Retinal pigment epithelial cell (primary cell): Measurements from ENCODE around the gene ZNF138.

ENCODE experiments used
- DNase-seq: peaks from one replicate; pipeline ENCODE4 v3.0.0-alpha.2; 2010; ENCODE audit warnings: low read depth
- H3K4me3 ChIP-seq: 2 replicates; pipeline ENCODE4 v1.5.1; 2011; ENCODE audit warnings: mild to moderate bottlenecking, low read length, control low read depth, moderate library complexity
- CTCF ChIP-seq: conservative IDR thresholded peaks from 2 replicates; pipeline ENCODE4 v1.5.1; 2011; ENCODE audit warnings: low read depth, low read length, control low read depth, inconsistent platforms

ZNF138 gene

DNA sequence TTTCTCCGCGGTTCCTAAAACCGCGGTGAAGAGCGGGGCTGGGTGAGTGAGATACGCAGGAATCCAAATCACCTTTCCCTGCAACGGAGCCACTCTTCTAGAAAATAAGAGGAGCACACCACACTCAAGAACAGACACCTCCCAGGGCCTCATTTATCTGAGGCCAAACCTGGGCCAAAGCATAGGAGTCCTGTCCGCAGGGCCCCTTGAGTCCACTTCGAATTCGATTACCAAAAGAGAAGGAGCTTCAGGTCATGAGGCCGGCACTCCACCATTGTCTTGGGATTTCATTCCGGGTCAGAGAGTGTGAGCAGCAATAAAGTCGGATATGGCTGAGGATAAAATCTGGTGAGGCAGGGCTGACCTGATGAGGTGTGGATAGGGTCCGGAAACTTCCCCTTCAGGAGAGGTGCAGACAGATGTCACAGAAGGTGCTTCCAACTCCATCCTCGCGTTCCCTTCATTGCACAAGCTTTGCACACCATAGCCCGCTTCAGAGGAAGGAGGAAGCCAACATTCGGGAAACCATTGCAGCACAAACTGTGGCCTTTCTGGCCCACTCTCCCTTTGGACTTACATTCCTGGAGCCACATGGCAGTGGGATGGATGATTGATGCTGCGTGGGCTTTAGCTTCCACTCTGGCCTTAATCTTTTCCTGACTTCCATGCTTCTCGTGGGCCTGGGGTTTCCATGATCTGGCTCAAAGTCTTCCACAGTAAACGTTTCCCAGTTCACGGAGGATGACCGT is 81.6 kb downstream of the ZNF138 start:
- DNase-seq = no peak
- H3K4me3 ChIP-seq = no peak overlapping the region
- TF ChIP-seq CTCF = no peak

DNA sequence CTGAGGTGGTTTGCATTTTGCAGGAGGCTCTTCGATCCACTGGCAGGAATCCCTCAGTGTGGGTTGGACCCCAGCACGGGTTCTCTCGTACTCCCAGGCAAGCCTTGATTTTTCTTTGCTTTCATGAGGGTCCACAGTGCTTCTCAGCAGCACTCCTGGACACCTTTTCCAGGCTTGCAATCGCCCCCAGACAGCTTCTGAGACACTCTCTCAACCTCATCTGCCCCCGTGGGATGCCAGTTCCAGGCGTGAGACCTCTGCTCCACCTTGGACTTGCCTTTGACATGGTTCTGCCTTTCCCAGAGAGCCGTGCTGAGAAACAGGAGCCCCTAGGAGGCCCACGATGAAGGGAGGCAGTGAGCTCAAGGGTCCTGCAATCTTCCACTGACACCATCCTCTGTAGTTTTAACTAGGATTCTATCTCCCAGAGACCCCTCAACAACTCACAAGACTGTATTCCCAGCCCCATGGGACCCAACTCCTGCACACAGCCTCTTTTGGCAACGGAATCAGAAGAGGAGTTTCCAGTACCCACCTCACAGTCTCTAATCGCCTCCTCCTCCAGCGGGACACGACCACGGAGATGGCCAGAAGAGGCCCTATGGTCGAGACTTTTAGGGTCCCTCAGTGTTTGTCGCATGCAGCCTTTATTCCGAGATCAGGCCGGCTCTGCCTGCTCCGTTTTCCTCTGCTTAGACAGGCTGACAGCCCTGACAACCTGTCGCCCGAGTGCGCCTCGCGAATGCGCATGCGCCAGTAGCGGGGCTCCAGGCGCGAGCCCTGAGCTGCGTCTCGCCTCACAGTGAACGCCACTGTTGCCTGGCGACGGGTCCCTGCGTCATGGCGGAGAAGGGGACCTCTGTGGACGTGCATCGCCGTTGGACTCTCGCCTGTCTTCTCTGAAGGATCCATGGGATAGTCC is 82.8 kb downstream of the ZNF138 start:
- no peak for TF ChIP-seq CTCF
- H3K4me3 ChIP-seq = peak overlapping the region; percentile 52
- no peak for DNase-seq

- H3K4me3 ChIP-seq = peak overlapping the region; percentile 52
- no peak for DNase-seq
- TF ChIP-seq CTCF = no peak
Measured at GRCh38 chr7:64877714-64878610, 83.7 kb downstream of the ZNF138 start.

GRCh38 chr7:64878684-64879083 is 84.5 kb downstream of the ZNF138 start:
- TF ChIP-seq CTCF = no peak
- no peak overlapping the region for H3K4me3 ChIP-seq
- no peak for DNase-seq

DNA sequence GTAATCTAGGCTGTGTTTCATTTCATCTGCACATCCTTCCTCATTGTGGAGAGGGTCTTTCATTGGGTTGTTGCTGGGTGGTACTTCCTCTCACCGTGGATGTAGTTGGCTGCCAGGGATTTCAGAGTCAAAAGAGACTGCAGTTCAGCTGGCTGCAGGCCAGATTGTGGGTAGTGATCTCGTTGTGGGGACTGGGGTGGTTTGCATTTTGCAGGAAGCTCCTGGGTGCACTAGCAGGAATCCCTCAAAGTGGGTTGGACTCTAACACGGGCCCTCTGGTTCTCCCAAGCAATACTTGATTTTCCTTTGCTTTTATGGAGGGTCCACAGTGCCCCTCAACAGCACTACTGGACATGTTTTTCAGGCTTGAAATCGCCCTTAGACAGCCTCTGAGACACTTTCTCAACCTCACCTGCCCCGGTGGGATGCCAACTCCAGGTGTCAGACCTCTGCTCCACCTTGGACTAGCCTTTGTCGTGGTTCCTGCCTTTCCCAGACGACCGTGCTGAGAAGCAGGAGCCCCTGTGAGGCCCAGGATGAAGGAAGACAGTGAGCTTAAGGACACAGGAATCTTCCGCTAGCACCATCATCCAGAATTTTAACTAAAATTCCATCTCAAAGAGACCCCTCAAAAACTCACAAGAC is 85.0 kb downstream of the ZNF138 start:
- DNase-seq = no peak
- no peak for TF ChIP-seq CTCF
- H3K4me3 ChIP-seq = no peak overlapping the region

DNA sequence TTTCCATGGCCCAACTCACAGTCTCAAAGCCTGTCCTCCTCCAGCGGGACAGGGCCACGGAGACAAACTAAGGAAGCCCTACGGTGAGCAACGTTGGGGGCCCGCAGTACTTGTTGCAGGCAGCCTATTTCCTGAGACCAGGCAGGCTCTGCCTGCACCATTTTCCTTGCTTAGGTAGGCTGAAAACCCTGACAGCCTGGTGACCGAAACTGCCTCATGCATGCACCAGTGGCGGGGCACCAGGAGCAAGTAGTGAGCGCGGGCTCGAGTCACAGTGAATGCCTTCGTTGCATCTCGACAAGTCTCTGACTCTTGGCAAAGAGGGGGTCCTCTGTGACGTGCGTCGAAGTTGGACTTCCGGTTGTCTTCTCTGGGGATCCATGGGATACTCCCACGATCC is 85.6 kb downstream of the ZNF138 start:
- no peak overlapping the region for H3K4me3 ChIP-seq
- DNase-seq = no peak
- TF ChIP-seq CTCF = no peak
